Osteocyte (in vitro differentiated cells): ENCODE data around the gene DENND6A. TPM values are rescaled to one million over a fixed set of nuclear protein-coding genes. Genes with fewer than 3 reads are reported as not detected.
"Not testable (repeated sequence)": the region's sequence is repeated elsewhere in the genome, so short reads cannot be mapped to it uniquely, and the experiment has no call there.

Experiments
- DNase-seq: peaks from one replicate; pipeline ENCODE4 v3.0.0; 2021; ENCODE audit warnings: mixed read lengths; ENCODE audit not compliant: unreplicated experiment; ENCODE audit errors: extremely low spot score
- H3K27ac Mint-ChIP-seq: one replicate; pipeline ENCODE4 v1.8.0; 2021; ENCODE audit warnings: mild to moderate bottlenecking, mixed read lengths; ENCODE audit not compliant: unreplicated experiment
- H3K27me3 Mint-ChIP-seq: one replicate; pipeline ENCODE4 v1.8.0; 2021; ENCODE audit warnings: mixed read lengths; ENCODE audit not compliant: unreplicated experiment
- H3K36me3 Mint-ChIP-seq: one replicate; pipeline ENCODE4 v1.8.0; 2021; ENCODE audit warnings: mixed read lengths; ENCODE audit not compliant: unreplicated experiment
- H3K4me1 Mint-ChIP-seq: one replicate; pipeline ENCODE4 v1.8.0; 2021; ENCODE audit warnings: mixed read lengths; ENCODE audit not compliant: unreplicated experiment
- H3K4me3 Mint-ChIP-seq: one replicate; pipeline ENCODE4 v1.8.0; 2021; ENCODE audit warnings: mild to moderate bottlenecking, moderate library complexity, mixed read lengths; ENCODE audit not compliant: unreplicated experiment
- H3K9me3 Mint-ChIP-seq: one replicate; pipeline ENCODE4 v1.8.0; 2021; ENCODE audit warnings: mixed read lengths; ENCODE audit not compliant: unreplicated experiment
- total RNA-seq: library from RNA; stranded (reverse); gene quantifications from 2 replicates; pipeline ENCODE4 v1.2.1, GENCODE V29; 2021
- TF ChIP-seq, protein P1 (sequence below): fragments of 200-600 bp; sonication (generic); IDR thresholded peaks from 2 replicates; pipeline ENCODE4 v1.5.0; 2021; ENCODE audit warnings: antibody characterized with exemption, mild to moderate bottlenecking, moderate library complexity

Gene DENND6A
- total RNA-seq, 1 donor from 2014 or later, result 26.2 TPM

DNA sequence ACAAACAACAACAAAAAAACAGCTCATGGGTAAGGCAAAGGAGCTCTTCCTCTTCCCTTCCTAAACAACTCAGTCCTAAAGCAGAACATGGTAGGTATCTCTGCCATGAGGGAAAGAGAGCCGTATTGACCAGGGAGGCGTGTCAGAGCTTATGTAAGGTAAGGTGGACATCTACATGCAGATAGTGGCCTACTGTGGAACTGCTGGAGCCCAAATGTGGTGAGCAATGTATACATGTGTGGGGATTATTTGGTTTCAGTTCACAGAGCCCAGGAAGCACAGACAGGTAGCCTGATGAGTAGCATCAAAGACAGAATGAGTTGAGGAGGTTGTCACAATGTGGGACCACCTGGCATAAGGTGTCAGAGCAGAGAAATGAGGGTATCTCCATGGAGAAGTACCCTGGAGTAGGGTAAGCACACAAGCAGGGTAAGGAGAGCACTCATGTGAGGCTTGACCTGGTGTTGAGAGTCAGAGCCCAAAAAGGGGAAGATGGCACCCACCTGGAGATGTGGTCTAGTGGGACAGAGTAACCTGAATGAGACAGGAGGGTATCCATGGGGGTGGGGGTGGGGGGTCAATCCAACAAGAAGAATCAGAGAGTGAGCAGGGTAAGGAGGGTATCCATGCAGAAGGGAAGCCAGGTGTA, 45.5 kb downstream of the DENND6A start:
- Mint-ChIP-seq H3K27ac (peak overlapping the region; percentile 73), H3K9me3 (peaks cover 12% of the 10 kb centered on the region), H3K36me3 (peaks cover 48% of the 10 kb centered on the region), H3K4me3 (no peak overlapping the region), H3K27me3 (no peaks in the 10 kb centered on the region), H3K4me1 (peaks cover 7% of the 10 kb centered on the region)
- TF ChIP-seq, protein P1, sequence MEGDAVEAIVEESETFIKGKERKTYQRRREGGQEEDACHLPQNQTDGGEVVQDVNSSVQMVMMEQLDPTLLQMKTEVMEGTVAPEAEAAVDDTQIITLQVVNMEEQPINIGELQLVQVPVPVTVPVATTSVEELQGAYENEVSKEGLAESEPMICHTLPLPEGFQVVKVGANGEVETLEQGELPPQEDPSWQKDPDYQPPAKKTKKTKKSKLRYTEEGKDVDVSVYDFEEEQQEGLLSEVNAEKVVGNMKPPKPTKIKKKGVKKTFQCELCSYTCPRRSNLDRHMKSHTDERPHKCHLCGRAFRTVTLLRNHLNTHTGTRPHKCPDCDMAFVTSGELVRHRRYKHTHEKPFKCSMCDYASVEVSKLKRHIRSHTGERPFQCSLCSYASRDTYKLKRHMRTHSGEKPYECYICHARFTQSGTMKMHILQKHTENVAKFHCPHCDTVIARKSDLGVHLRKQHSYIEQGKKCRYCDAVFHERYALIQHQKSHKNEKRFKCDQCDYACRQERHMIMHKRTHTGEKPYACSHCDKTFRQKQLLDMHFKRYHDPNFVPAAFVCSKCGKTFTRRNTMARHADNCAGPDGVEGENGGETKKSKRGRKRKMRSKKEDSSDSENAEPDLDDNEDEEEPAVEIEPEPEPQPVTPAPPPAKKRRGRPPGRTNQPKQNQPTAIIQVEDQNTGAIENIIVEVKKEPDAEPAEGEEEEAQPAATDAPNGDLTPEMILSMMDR, result no peak
- no peak for DNase-seq

DNA sequence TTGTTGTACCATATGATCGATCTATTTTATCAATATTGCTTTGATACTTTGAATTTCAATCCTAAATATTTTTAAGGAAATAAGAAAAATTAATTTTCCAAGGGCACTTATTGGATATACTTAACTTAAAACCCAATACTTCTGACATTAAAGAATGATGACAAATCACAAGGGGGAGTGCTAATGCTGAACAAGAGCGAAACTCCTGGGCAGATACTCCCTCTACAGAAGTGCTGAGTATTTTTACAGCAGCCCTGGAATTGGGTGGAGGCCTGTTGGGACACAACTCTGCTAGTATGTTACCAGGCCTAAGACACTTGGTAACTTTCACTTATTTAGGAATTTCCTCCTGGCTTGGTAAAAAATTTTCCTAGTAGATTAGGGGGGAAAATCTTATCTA, 46.2 kb downstream of the DENND6A start:
- Mint-ChIP-seq H3K4me3 (no peak overlapping the region), H3K27me3 (no peaks in the 10 kb centered on the region), H3K4me1 (peaks cover 7% of the 10 kb centered on the region), H3K27ac (peak overlapping the region; percentile 73), H3K36me3 (peaks cover 50% of the 10 kb centered on the region), H3K9me3 (peaks cover 12% of the 10 kb centered on the region)
- TF ChIP-seq, protein P1, result peak; percentile 47
- no peak for DNase-seq

DNA sequence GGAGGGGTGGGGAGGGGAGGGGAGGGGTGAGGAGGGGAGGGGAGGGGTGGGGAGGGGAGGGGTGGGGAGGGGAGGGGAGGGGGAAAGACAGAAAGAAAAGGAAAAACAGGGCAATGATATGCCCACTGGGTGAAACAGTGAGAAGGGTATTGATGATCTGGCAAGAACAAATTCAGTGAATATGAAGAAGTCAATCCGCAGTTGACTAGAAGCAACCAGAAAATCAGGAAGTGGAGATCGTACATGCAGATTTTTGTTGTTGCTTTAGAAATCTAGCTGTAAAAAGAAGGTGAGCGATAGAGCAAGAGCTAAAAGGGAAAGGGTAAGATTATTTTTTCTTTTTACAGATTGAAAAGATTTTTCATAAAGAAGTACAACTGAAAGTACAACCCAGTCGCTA, 48.1 kb downstream of the DENND6A start:
- TF ChIP-seq, protein P1, result no peak
- no peaks in the 10 kb centered on the region for H3K27me3 Mint-ChIP-seq
- H3K36me3 Mint-ChIP-seq, result peaks cover 49% of the 10 kb centered on the region
- H3K9me3 Mint-ChIP-seq, result peaks cover 12% of the 10 kb centered on the region
- DNase-seq, result no peak
- H3K4me1 Mint-ChIP-seq, result peaks cover 7% of the 10 kb centered on the region
- H3K4me3 Mint-ChIP-seq, result no peak overlapping the region
- no peak overlapping the region for H3K27ac Mint-ChIP-seq

DNA sequence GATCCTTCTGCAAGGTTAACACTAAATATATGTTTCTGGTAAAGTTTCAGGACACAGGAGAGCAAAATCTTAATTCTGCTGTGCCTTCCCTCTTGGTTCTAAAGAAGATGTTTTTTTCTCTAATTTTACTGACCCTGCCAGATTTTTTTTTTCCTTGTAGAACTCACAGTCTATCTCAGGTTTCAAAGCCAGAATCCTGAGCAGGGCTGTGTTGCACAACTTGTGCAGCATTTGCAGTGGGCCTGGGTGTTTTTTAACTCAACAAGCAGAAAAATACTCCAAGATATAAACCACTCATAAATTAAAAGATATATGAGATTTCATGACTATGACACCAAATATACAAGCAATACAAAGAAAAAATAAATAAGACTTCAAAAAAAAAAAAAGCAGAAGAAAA, 55.5 kb downstream of the DENND6A start:
- Mint-ChIP-seq H3K27me3 (no peaks in the 10 kb centered on the region), H3K9me3 (no peaks in the 10 kb centered on the region), H3K4me1 (peaks cover 4% of the 10 kb centered on the region), H3K27ac (no peak overlapping the region), H3K4me3 (no peak overlapping the region), H3K36me3 (peaks cover 47% of the 10 kb centered on the region)
- DNase-seq, result no peak
- TF ChIP-seq, protein P1, result no peak

DNA sequence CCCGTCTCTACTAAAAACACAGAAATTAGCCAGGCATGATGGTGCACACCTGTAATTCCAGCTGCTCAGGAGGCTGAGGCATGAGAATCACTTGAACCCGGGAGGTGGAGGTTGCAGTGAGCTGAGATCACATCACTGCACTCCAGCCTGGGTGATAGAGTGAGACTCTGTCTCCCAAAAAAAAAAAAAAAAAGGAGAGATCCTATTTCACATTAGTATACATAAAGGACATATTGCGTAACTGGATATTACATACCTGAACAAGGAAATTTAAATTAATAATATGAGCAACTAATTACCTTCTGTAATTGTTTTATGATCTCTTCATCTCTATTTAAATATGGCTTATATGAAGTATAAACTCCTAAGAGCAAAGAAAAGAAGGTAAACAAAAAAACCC, 58.6 kb downstream of the DENND6A start:
- H3K27ac Mint-ChIP-seq, DNase-seq, H3K27me3 Mint-ChIP-seq, H3K4me3 Mint-ChIP-seq, H3K9me3 Mint-ChIP-seq, H3K4me1 Mint-ChIP-seq: not testable (repeated sequence)
- peaks cover 49% of the 10 kb centered on the region for H3K36me3 Mint-ChIP-seq

DNA sequence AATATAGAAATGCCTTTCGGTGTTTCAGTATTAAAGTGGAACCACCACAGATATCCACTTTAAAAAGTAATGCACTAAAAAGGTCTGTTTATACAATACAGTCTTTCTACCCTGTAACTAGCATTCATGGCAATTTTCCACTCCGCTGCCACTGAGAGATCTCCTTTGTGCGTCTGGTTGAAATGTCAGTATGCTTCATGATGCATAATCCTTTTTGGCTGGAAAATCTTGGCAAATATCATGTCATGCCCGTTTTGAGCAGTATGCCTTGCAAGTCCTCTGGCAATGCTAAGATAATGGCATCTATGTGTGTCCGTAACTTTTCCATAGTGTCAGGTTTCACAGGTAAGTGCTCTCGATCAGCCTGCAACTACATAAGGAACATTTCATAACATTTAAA, 64.9 kb downstream of the DENND6A start:
- Mint-ChIP-seq H3K9me3 (no peaks in the 10 kb centered on the region), H3K4me1 (no peaks in the 10 kb centered on the region), H3K4me3 (no peak overlapping the region), H3K27ac (no peak overlapping the region), H3K27me3 (no peaks in the 10 kb centered on the region), H3K36me3 (peaks cover 52% of the 10 kb centered on the region)
- TF ChIP-seq, protein P1, result no peak
- DNase-seq, result no peak
